ENCODE measurements around the gene SLC24A4. TPM values are rescaled to one million over a fixed set of nuclear protein-coding genes. Genes with fewer than 3 reads are reported as not detected.

The SLC24A4 gene
- total and polyA plus RNA-seq, 4 donors = 0.25 to 2.9 (median 0.63) TPM

DNA sequence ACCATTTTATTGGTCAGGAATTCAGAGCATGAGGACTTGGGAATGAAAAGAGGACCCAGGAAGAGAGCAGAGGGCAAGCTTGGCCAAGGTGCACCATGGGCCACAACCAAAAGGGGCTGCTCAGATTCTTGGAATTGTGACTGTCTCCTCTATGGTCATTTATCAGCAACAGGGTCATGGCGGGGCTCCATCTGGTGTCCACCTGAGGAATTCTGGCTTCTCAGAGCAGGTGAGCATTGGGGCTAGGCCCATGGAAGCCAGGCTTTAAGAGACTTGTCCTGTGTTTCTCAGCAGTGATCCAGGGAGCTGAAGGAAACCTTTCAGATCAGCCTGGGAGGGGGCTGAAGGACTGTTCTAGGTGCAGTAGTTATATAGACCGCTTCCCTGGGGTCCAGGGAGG is 188.0 kb downstream of the SLC24A4 start:
- H3K27me3 ChIP-seq (ENCODE audit: control insufficient read depth in 1 of 2, insufficient read depth in 2 of 2, low read length in 1 of 2) = no peaks in the 10 kb centered on the region
- intact Hi-C loops (cut with DNase I) = loop anchor here in 1 of 2 donors (5.0 kb wide), 1 partner anchor 76 kb away; no protein-coding TSS in a partner anchor
- H3K9me3 ChIP-seq (ENCODE audit: control insufficient read depth, low read length) = no peaks in the 10 kb centered on the region
- no peak overlapping the region for H3K27ac ChIP-seq (ENCODE audit: low read depth in 1 of 2, low read length in 2 of 2)
- DNase-seq (peak in 1 of 2 donors; percentile 21), ATAC-seq (ENCODE audit: low FRiP score) (no peak)
- H3K36me3 ChIP-seq (ENCODE audit: control insufficient read depth in 1 of 2, insufficient read depth in 2 of 2, low read length in 1 of 2) = no peaks in the 10 kb centered on the region
- no peak overlapping the region for H3K4me3 ChIP-seq (ENCODE audit: low read length in 2 of 2)
- 91 to 95% methylated on average over 2 of the region's 2 CpGs for WGBS, 2 donors
- H3K4me1 ChIP-seq (ENCODE audit: control insufficient read depth in 1 of 2, insufficient read depth in 2 of 2, low read length in 2 of 2) = no peaks in the 10 kb centered on the region

DNA sequence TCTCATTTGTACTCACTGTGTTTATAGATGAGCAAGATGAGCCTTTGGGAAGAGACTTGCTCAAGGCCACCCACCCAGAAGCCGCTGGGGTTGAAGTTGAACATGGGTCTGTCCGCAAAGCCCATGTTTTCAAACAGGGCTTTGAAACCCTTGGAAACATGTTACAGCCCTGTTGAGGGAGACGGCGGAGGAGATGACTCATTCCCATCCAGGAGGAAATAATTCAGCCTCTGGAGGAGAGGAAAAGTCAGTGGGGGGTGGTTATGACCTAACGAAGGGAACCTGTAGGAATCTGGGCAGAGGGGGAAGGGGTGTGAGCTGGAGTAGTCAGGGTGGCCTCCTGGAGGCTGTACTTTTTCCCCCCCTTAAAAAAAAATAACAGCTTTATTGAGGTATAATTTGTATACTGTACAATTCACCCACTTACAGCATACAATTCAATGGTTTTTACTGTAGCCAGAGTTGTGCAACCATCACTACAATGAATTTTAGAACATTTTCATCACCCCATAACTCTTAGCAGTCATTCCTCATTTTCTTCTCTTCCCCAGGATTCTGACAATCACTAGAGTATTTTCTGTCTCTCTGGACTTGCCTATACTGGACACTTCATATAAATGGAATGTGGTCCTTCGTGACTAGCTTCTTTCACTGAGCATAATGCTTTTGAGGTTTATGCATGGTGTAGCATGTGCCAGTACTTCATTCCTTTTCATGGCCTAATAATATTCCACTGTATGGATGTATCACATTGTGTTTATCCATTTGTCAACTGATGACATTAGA is 188.7 kb downstream of the SLC24A4 start:
- no peaks in the 10 kb centered on the region for H3K36me3 ChIP-seq (ENCODE audit: control insufficient read depth in 1 of 2, insufficient read depth in 2 of 2, low read length in 1 of 2)
- intact Hi-C loops (cut with DNase I) = loop anchor here in 1 of 2 donors (5.0 kb wide), 1 partner anchor 76 kb away; no protein-coding TSS in a partner anchor
- DNase-seq = peak in 1 of 2 donors; percentile 76
- peak; percentile 51 for ATAC-seq (ENCODE audit: low FRiP score)
- H3K9me3 ChIP-seq (ENCODE audit: control insufficient read depth, low read length) = no peaks in the 10 kb centered on the region
- no peaks in the 10 kb centered on the region for H3K27me3 ChIP-seq (ENCODE audit: control insufficient read depth in 1 of 2, insufficient read depth in 2 of 2, low read length in 1 of 2)
- WGBS, 2 donors = 25 to 34% methylated on average over 6 of the region's 6 CpGs
- H3K27ac ChIP-seq (ENCODE audit: low read depth in 1 of 2, low read length in 2 of 2) = peak overlapping the region in 1 of 2 donors; percentile 50
- no peaks in the 10 kb centered on the region for H3K4me1 ChIP-seq (ENCODE audit: control insufficient read depth in 1 of 2, insufficient read depth in 2 of 2, low read length in 2 of 2)
- no peak overlapping the region for H3K4me3 ChIP-seq (ENCODE audit: low read length in 2 of 2)

DNA sequence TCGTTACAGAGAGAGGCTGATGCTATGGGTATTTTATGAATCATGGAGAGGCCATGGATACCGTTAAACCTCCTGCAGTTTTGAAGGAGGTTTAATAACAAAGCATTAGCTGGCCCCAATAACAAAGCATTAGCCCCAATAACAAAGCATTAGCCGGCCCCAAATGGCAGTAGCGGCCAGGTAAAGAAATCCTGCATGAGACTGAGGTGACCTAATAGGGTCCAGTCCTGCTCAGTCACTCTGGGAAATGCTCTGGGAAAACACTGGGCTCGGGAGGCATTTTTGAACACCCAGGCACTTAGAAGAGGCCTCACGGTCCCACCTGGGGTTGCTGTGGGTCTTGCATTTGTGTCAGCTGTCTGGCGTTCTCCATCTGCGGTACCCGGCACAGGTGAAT is 189.8 kb downstream of the SLC24A4 start:
- Histone ChIP-seq H3K27ac (ENCODE audit: low read depth in 1 of 2, low read length in 2 of 2) (peak overlapping the region in 1 of 2 donors; percentile 80), H3K4me3 (ENCODE audit: low read length in 2 of 2) (peak overlapping the region in 1 of 2 donors; percentile 70), H3K9me3 (ENCODE audit: control insufficient read depth, low read length) (no peaks in the 10 kb centered on the region), H3K27me3 (ENCODE audit: control insufficient read depth in 1 of 2, insufficient read depth in 2 of 2, low read length in 1 of 2) (no peaks in the 10 kb centered on the region), H3K36me3 (ENCODE audit: control insufficient read depth in 1 of 2, insufficient read depth in 2 of 2, low read length in 1 of 2) (no peaks in the 10 kb centered on the region), H3K4me1 (ENCODE audit: control insufficient read depth in 1 of 2, insufficient read depth in 2 of 2, low read length in 2 of 2) (no peaks in the 10 kb centered on the region)
- no peak for ATAC-seq (ENCODE audit: low FRiP score)
- DNase-seq = peak in 1 of 2 donors; percentile 49
- intact Hi-C loops (cut with DNase I) = loop anchor here in 1 of 2 donors (5.0 kb wide), 1 partner anchor 74 kb away; no protein-coding TSS in a partner anchor
- WGBS, 2 donors = 81 to 85% methylated on average over 9 of the region's 9 CpGs

DNA sequence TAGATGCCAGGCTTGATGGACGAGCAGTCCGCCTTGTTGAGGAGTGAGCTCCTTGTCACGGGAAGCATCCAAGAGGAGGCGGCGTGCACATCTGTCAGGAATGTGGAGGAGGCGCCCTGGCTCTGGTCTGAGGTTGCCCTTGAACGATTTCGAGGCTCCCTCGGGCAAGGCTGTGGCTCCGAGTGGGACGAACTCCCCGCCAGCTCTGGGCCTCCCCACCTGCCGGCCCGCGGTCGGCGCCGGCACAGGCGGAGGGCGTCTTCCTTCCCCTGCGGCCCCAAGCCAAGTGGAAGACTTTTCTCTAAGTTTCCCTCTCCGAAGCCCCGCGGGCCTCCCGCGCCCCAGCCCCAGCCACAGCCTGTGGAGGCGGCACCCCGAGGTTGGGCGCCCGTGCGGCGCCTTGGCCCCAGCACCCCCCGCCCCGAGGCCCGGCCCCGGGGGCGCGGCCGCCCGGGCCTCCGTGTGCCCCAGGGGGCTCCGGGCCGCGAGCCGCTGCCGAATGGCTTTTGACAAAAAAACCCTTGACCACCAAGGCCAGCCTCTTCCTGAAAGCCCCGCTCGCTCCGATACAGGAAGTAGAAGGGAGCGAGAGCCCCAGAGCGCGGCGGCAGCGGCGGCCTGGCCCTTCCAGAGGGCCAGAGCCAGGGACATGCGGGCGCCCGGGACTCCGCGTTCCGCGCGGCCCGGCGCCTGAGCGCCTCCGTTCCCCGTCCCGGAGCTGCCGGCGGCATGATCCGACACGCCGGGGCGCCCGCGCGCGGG is 190.4 kb downstream of the SLC24A4 start, which contains the start of gene RIN3:
Gene RIN3, plus strand, starts transcription at position 578 of the 762 bp plus-strand sequence. Its CDS starts 152 bp downstream, at position 730.
- peak; percentile 81 to 89 for DNase-seq
- H3K9me3 ChIP-seq (ENCODE audit: control insufficient read depth, low read length) = no peaks in the 10 kb centered on the region
- peak within 1 kb of the TSS; percentile 53 to 80 for H3K27ac ChIP-seq (ENCODE audit: low read depth in 1 of 2, low read length in 2 of 2)
- ATAC-seq (ENCODE audit: low FRiP score) = peak; percentile 72
- H3K4me1 ChIP-seq (ENCODE audit: control insufficient read depth in 1 of 2, insufficient read depth in 2 of 2, low read length in 2 of 2) = no peaks in the 10 kb centered on the region
- H3K27me3 ChIP-seq (ENCODE audit: control insufficient read depth in 1 of 2, insufficient read depth in 2 of 2, low read length in 1 of 2) = no peaks in the 10 kb centered on the region
- 4% methylated on average over 50 to 79 of the region's 79 CpGs for WGBS, 2 donors
- intact Hi-C loops (cut with DNase I) = loop anchor here in 1 of 2 donors (5.0 kb wide), 1 partner anchor 74 kb away; no protein-coding TSS in a partner anchor
- H3K36me3 ChIP-seq (ENCODE audit: control insufficient read depth in 1 of 2, insufficient read depth in 2 of 2, low read length in 1 of 2) = no peaks in the 10 kb centered on the region
- peak within 1 kb of the TSS; percentile 70 to 74 for H3K4me3 ChIP-seq (ENCODE audit: low read length in 2 of 2)

DNA sequence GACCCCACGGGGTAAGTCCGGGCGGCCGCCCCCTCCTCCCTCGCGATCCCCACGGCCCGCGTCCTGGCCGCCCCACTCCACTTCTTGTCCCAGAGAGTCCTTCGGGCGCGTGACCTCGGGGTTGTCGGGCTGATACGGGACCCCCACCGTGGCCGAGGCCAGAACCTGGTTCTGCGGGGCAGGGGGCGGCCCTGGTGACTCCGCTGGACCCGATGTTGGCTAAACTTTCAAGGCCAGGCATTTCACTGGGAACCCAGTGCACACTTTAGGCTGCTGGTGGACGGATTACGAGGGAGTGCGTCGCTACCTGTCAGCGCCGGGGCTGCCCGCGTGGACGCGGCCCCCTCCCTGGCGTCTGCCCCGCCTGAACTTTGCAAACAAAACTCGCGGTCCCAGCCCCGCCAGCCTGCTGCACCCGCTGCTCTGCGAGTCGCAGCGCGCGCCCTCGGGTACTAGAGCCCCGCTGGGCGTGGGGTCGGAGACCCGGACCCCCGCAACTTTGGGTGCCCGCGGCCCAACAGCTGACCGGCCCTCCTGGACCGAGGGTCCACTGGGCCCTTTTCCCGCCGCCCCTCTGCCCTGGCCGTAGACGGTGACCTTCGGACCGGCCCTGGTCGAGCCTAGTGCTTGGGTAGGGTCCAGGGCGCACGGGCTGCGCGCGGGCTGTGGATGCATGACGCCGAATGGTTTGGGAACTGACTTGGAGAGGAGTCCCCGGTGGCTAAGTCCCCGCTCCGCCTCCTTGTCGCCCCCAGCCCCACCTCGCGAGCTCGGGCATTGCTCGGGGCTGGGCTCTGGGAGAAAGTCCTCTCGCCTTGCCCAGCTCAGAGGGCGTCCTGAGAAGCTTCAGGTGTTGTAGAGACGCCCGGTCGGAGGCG is 191.2 kb downstream of the SLC24A4 start:
- ATAC-seq (ENCODE audit: low FRiP score) (peak; percentile 64), DNase-seq (peak; percentile 64 to 83)
- Histone ChIP-seq H3K36me3 (ENCODE audit: control insufficient read depth in 1 of 2, insufficient read depth in 2 of 2, low read length in 1 of 2) (no peaks in the 10 kb centered on the region), H3K27me3 (ENCODE audit: control insufficient read depth in 1 of 2, insufficient read depth in 2 of 2, low read length in 1 of 2) (no peaks in the 10 kb centered on the region), H3K9me3 (ENCODE audit: control insufficient read depth, low read length) (no peaks in the 10 kb centered on the region), H3K4me3 (ENCODE audit: low read length in 2 of 2) (peak overlapping the region; percentile 70 to 74), H3K4me1 (ENCODE audit: control insufficient read depth in 1 of 2, insufficient read depth in 2 of 2, low read length in 2 of 2) (no peaks in the 10 kb centered on the region), H3K27ac (ENCODE audit: low read depth in 1 of 2, low read length in 2 of 2) (peak overlapping the region; percentile 53 to 80)
- WGBS, 2 donors = 2 to 3% methylated on average over 66 to 81 of the region's 81 CpGs
- intact Hi-C loops (cut with DNase I) = loop anchor here (2.0 to 5.0 kb wide), 2 partner anchors 27 to 73 kb away; no protein-coding TSS in a partner anchor

DNA sequence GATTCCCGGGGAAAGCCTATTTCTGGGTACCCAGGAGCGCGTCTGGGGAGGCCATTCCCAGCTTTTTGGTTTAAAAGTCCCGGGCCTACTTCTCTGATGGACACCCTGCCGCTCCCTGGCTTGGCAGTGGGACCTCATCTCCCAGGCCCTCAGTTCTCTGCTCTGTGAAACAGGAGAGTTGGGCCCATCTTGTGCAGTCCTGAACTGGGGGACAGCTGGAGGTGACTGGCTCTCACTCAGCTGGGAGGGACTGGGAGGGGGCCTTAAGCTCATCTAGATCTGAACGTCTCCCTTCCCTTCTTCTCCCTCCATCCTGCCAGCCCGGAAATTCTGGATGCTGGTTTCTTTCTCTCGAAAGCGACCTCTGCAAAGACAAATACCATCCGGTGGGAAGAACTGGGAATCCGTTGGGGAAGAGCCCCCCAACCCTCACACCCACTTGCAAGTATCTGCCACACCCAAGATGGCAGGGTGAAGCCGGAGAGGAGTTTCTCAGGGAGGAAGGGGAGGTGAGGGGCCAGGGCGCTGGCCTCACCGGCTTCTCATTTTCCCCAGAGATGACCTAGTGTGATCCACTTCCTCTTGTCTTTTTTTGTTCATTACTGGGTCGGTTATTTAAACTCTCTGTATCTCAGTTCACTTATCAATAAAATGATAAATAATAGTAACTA is 192.0 kb downstream of the SLC24A4 start:
- Histone ChIP-seq H3K27me3 (ENCODE audit: control insufficient read depth in 1 of 2, insufficient read depth in 2 of 2, low read length in 1 of 2) (no peaks in the 10 kb centered on the region), H3K9me3 (ENCODE audit: control insufficient read depth, low read length) (no peaks in the 10 kb centered on the region), H3K36me3 (ENCODE audit: control insufficient read depth in 1 of 2, insufficient read depth in 2 of 2, low read length in 1 of 2) (no peaks in the 10 kb centered on the region), H3K4me3 (ENCODE audit: low read length in 2 of 2) (peak overlapping the region; percentile 70 to 74), H3K4me1 (ENCODE audit: control insufficient read depth in 1 of 2, insufficient read depth in 2 of 2, low read length in 2 of 2) (no peaks in the 10 kb centered on the region), H3K27ac (ENCODE audit: low read depth in 1 of 2, low read length in 2 of 2) (no peak overlapping the region)
- no peak for ATAC-seq (ENCODE audit: low FRiP score)
- DNase-seq = peak in 1 of 2 donors; percentile 45
- 38 to 51% methylated on average over 15 of the region's 15 CpGs for WGBS, 2 donors
- intact Hi-C loops (cut with DNase I) = loop anchor here (2.0 to 5.0 kb wide), 2 partner anchors 26 to 72 kb away; no protein-coding TSS in a partner anchor

DNA sequence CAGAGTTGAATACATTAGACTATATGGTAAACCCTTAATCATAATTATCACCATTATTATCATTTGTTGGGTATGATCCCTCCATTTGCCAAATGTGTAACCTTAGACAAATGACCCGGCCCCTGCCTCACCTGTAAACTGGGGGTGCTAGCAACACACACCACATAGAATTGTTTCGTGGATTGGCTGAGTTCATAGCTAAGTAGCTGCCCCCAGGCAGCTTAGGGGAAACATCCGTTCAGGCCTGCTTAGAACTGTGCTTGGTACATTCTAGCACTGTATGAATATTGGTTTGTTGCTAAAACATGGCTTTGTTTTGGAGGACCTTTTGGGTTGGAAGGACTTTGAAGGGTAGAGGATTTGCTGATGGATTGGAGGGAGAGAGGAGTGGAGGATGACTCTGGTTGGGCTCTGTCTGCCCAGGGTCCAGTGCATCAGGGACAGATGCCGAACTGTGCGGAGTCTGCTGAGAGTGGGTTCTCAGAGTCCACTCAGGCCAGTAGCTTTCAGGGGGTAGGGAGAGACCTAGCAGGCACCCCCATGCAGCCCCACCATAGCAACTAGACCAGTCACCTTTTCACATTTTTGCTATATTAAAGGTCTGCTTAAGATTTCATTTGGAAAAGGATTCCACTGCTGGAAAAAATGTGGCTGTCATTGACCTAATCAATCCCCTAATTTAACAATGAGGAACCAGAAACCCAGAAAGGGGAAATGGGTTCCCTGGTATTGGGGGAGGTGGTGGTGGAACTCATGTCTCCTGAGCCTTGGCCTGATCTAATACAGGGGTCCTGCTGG is 192.8 kb downstream of the SLC24A4 start:
- Histone ChIP-seq H3K4me1 (ENCODE audit: control insufficient read depth in 1 of 2, insufficient read depth in 2 of 2, low read length in 2 of 2) (no peaks in the 10 kb centered on the region), H3K4me3 (ENCODE audit: low read length in 2 of 2) (no peak overlapping the region), H3K36me3 (ENCODE audit: control insufficient read depth in 1 of 2, insufficient read depth in 2 of 2, low read length in 1 of 2) (no peaks in the 10 kb centered on the region), H3K9me3 (ENCODE audit: control insufficient read depth, low read length) (no peaks in the 10 kb centered on the region), H3K27ac (ENCODE audit: low read depth in 1 of 2, low read length in 2 of 2) (no peak overlapping the region), H3K27me3 (ENCODE audit: control insufficient read depth in 1 of 2, insufficient read depth in 2 of 2, low read length in 1 of 2) (no peaks in the 10 kb centered on the region)
- WGBS, 2 donors = 91 to 95% methylated on average over 5 of the region's 5 CpGs
- DNase-seq (peak in 1 of 2 donors; percentile 41), ATAC-seq (ENCODE audit: low FRiP score) (no peak)
- intact Hi-C loops (cut with DNase I) = loop anchor here in 1 of 2 donors (2.0 kb wide), 1 partner anchor 25 kb away; no protein-coding TSS in a partner anchor

Measured in aorta (tissue), 5 donors.